Lower lobe of right lung (tissue), 2 donors: Measurements from ENCODE around the gene CAMK2N1. TPM values are rescaled to one million over a fixed set of nuclear protein-coding genes. Genes with fewer than 3 reads are reported as not detected.

ENCODE experiments used
- ATAC-seq, 2 donors: fragments of 200-7000 bp; cut with Tn5 transposase; one replicate each; pipeline ENCODE4 v1.9.1; 2020 to 2022; ENCODE audit warnings: mild to moderate bottlenecking in 2 of 2, moderate library complexity in 2 of 2
- DNase-seq: peaks from one replicate; pipeline ENCODE4 v3.0.0-alpha.2; 2020
- H3K27ac ChIP-seq: fragments of 200-600 bp; one replicate; pipeline ENCODE4 v1.8.0; 2022
- H3K27me3 ChIP-seq: fragments of 200-600 bp; one replicate; pipeline ENCODE4 v1.8.0; 2022; ENCODE audit warnings: low read depth
- H3K36me3 ChIP-seq: fragments of 200-600 bp; one replicate; pipeline ENCODE4 v1.8.0; 2022; ENCODE audit warnings: mild to moderate bottlenecking
- H3K4me1 ChIP-seq: fragments of 200-600 bp; one replicate; pipeline ENCODE4 v1.8.0; 2022
- H3K4me3 ChIP-seq: fragments of 200-600 bp; one replicate; pipeline ENCODE4 v1.8.0; 2022; ENCODE audit warnings: mild to moderate bottlenecking
- H3K9me3 ChIP-seq: fragments of 200-600 bp; one replicate; pipeline ENCODE4 v1.8.0; 2022
- CTCF ChIP-seq: fragments of 200-600 bp; IDR thresholded peaks from one replicate; pipeline ENCODE4 v1.8.0; 2022; ENCODE audit warnings: antibody characterized with exemption, mild to moderate bottlenecking
- intact Hi-C: fragments of 100-400 bp; cut with DNase I; formaldehyde crosslinking; loops from one replicate; pipeline ENCODE4 v1.11.0; 2022
- long read RNA-seq: library from polyadenylated mRNA; unstranded; transcript quantifications from one replicate; pipeline ENCODE4 v2.0.0, GENCODE V29; 2021
- total RNA-seq: library from RNA; stranded (reverse); fragmentation: NEBNext Ultra II Directional; extraction: Animal tissue kit (Norgen Biotek cat#: 25700); gene quantifications from one replicate; pipeline ENCODE4 v1.2.1, GENCODE V29; 2021
- donor health status: DM: no; HTN: yes; CAD: no; lungs with severe emphysema.

CAMK2N1 gene
- total RNA-seq = 43.0 TPM
- long read RNA-seq, transcript CAMK2N1-201 (2 exons, 2,336 nt) = major isoform, 49 of 58 reads
- long read RNA-seq, partial matches to known transcripts = 6 of 58 reads
- long read RNA-seq, other reads (novel, unspliced or antisense) = 2 of 58 reads

- intact Hi-C loops = loop anchor here (5.0 kb wide), 1 partner anchor 273 kb away; no protein-coding TSS in a partner anchor
- no peak for TF ChIP-seq CTCF
- peak; percentile 73 to 84 for ATAC-seq
- Histone ChIP-seq H3K4me1 (peaks cover 24% of the 10 kb centered on the region), H3K36me3 (no peaks in the 10 kb centered on the region), H3K27me3 (peaks cover 71% of the 10 kb centered on the region), H3K27ac (peak within 1 kb of the TSS; percentile 82), H3K9me3 (no peaks in the 10 kb centered on the region), H3K4me3 (peak within 1 kb of the TSS; percentile 60)
- peak; percentile 66 for DNase-seq
Observed at GRCh38 chr1:20485527-20486456, at the start of gene CAMK2N1. Gene CAMK2N1 (minus strand): TSS chr1:20486210. CDS start chr1:20485379, 831 bp downstream.

GRCh38 chr1:20534659-20535417 is 48.8 kb upstream of the CAMK2N1 start:
- no peaks in the 10 kb centered on the region for H3K36me3 ChIP-seq
- H3K27me3 ChIP-seq = peaks cover 14% of the 10 kb centered on the region
- intact Hi-C loops = no loop called here
- H3K4me3 ChIP-seq = no peak overlapping the region
- DNase-seq = no peak
- no peaks in the 10 kb centered on the region for H3K9me3 ChIP-seq
- ATAC-seq = no peak
- H3K4me1 ChIP-seq = no peaks in the 10 kb centered on the region
- TF ChIP-seq CTCF = no peak
- H3K27ac ChIP-seq = no peak overlapping the region

- ATAC-seq (no peak), DNase-seq (no peak)
- Histone ChIP-seq H3K4me3 (no peak overlapping the region), H3K36me3 (no peaks in the 10 kb centered on the region), H3K4me1 (no peaks in the 10 kb centered on the region), H3K27me3 (peaks cover 22% of the 10 kb centered on the region), H3K9me3 (no peaks in the 10 kb centered on the region), H3K27ac (no peak overlapping the region)
- no peak for TF ChIP-seq CTCF
- intact Hi-C loops = no loop called here
Observed at GRCh38 chr1:20533635-20534034, 47.6 kb upstream of the CAMK2N1 start.

- no peak overlapping the region for H3K27ac ChIP-seq
- peaks cover 32% of the 10 kb centered on the region for H3K27me3 ChIP-seq
- H3K36me3 ChIP-seq = no peaks in the 10 kb centered on the region
- no peak for TF ChIP-seq CTCF
- ATAC-seq = no peak
- H3K4me3 ChIP-seq = no peak overlapping the region
- intact Hi-C loops = no loop called here
- no peaks in the 10 kb centered on the region for H3K4me1 ChIP-seq
- no peaks in the 10 kb centered on the region for H3K9me3 ChIP-seq
- no peak for DNase-seq
Observed at GRCh38 chr1:20530901-20531300, 44.9 kb upstream of the CAMK2N1 start.

GRCh38 chr1:20530306-20530705 is 44.3 kb upstream of the CAMK2N1 start:
- TF ChIP-seq CTCF = no peak
- Histone ChIP-seq H3K4me3 (no peak overlapping the region), H3K27me3 (peaks cover 32% of the 10 kb centered on the region), H3K9me3 (no peaks in the 10 kb centered on the region), H3K27ac (no peak overlapping the region), H3K36me3 (no peaks in the 10 kb centered on the region), H3K4me1 (no peaks in the 10 kb centered on the region)
- DNase-seq (no peak), ATAC-seq (no peak)
- intact Hi-C loops = no loop called here
